ENCODE data around the gene MCF2L2.
"Not testable (repeated sequence)": the region's sequence is repeated elsewhere in the genome, so short reads cannot be mapped to it uniquely, and the experiment has no call there.

MCF2L2 gene

GRCh38 chr3:183180784-183181295 lies 247.6 kb downstream of the MCF2L2 start:
- Histone ChIP-seq H3K4me1 (ENCODE audit: insufficient read depth, insufficient read length) (peaks cover 16% of the 10 kb centered on the region), H3K9ac (ENCODE audit: insufficient read length, low read depth) (no peak overlapping the region), H3K4me3 (ENCODE audit: insufficient read length, low read depth) (no peak overlapping the region), H3K36me3 (ENCODE audit: insufficient read depth, insufficient read length, low read length) (no peaks in the 10 kb centered on the region), H3K9me3 (ENCODE audit: insufficient read depth, low read length) (no peaks in the 10 kb centered on the region), H3K27me3 (ENCODE audit: insufficient read depth, insufficient read length) (peaks cover 26% of the 10 kb centered on the region)
- no peak for DNase-seq (ENCODE audit: low read depth, low spot score)
- no peak for TF ChIP-seq YY1 (IDR thresholded peaks at IDR 0.05; ENCODE audit: insufficient read depth, insufficient read length)
- no peak for TF ChIP-seq SUZ12 (IDR thresholded peaks at IDR 0.05; ENCODE audit: extremely low read depth, insufficient read depth, insufficient read length)
- no peak for TF ChIP-seq ZNF274 (IDR thresholded peaks at IDR 0.05; ENCODE audit: low read depth, low read length)

- TF ChIP-seq ZNF274 (IDR thresholded peaks at IDR 0.05; ENCODE audit: low read depth, low read length), result no peak
- TF ChIP-seq YY1 (IDR thresholded peaks at IDR 0.05; ENCODE audit: insufficient read depth, insufficient read length), result no peak
- TF ChIP-seq SUZ12 (IDR thresholded peaks at IDR 0.05; ENCODE audit: extremely low read depth, insufficient read depth, insufficient read length), result no peak
- Histone ChIP-seq H3K36me3 (ENCODE audit: insufficient read depth, insufficient read length, low read length) (no peaks in the 10 kb centered on the region), H3K4me3 (ENCODE audit: insufficient read length, low read depth) (no peak overlapping the region), H3K4me1 (ENCODE audit: insufficient read depth, insufficient read length) (peaks cover 16% of the 10 kb centered on the region), H3K9me3 (ENCODE audit: insufficient read depth, low read length) (no peaks in the 10 kb centered on the region), H3K9ac (ENCODE audit: insufficient read length, low read depth) (no peak overlapping the region), H3K27me3 (ENCODE audit: insufficient read depth, insufficient read length) (peaks cover 26% of the 10 kb centered on the region)
- no peak for DNase-seq (ENCODE audit: low read depth, low spot score)
These were observed 248.2 kb downstream of the MCF2L2 start for GRCh38 chr3:183180110-183180783.

GRCh38 chr3:183179550-183179908 lies 248.9 kb downstream of the MCF2L2 start:
- peak overlapping the region; percentile 64 for H3K4me3 ChIP-seq (ENCODE audit: insufficient read length, low read depth)
- not testable (repeated sequence) for H3K36me3 ChIP-seq (ENCODE audit: insufficient read depth, insufficient read length, low read length); H3K9me3 ChIP-seq (ENCODE audit: insufficient read depth, low read length); DNase-seq (ENCODE audit: low read depth, low spot score)
- H3K9ac ChIP-seq (ENCODE audit: insufficient read length, low read depth), result peak overlapping the region; percentile 74
- H3K4me1 ChIP-seq (ENCODE audit: insufficient read depth, insufficient read length), result peaks cover 16% of the 10 kb centered on the region
- peaks cover 26% of the 10 kb centered on the region for H3K27me3 ChIP-seq (ENCODE audit: insufficient read depth, insufficient read length)

- peak overlapping the region; percentile 64 for H3K4me3 ChIP-seq (ENCODE audit: insufficient read length, low read depth)
These were observed 249.4 kb downstream of the MCF2L2 start for GRCh38 chr3:183178833-183179549.

GRCh38 chr3:183178512-183178832 lies 249.9 kb downstream of the MCF2L2 start:
- peak overlapping the region; percentile 74 for H3K9ac ChIP-seq (ENCODE audit: insufficient read length, low read depth)
- DNase-seq (ENCODE audit: low read depth, low spot score), result no peak
- no peaks in the 10 kb centered on the region for H3K9me3 ChIP-seq (ENCODE audit: insufficient read depth, low read length)
- H3K4me3 ChIP-seq (ENCODE audit: insufficient read length, low read depth), result peak overlapping the region; percentile 64
- no peaks in the 10 kb centered on the region for H3K36me3 ChIP-seq (ENCODE audit: insufficient read depth, insufficient read length, low read length)
- TF ChIP-seq SUZ12 (IDR thresholded peaks at IDR 0.05; ENCODE audit: extremely low read depth, insufficient read depth, insufficient read length) (no peak), ZNF274 (IDR thresholded peaks at IDR 0.05; ENCODE audit: low read depth, low read length) (no peak), YY1 (IDR thresholded peaks at IDR 0.05; ENCODE audit: insufficient read depth, insufficient read length) (no peak)
- H3K4me1 ChIP-seq (ENCODE audit: insufficient read depth, insufficient read length), result peaks cover 16% of the 10 kb centered on the region
- H3K27me3 ChIP-seq (ENCODE audit: insufficient read depth, insufficient read length), result peaks cover 26% of the 10 kb centered on the region

More at GRCh38 chr3:183178833-183179549, 249.4 kb downstream of the MCF2L2 start:
- Histone ChIP-seq H3K36me3 (ENCODE audit: insufficient read depth, insufficient read length, low read length) (no peaks in the 10 kb centered on the region), H3K9me3 (ENCODE audit: insufficient read depth, low read length) (no peaks in the 10 kb centered on the region), H3K9ac (ENCODE audit: insufficient read length, low read depth) (peak overlapping the region; percentile 74), H3K4me1 (ENCODE audit: insufficient read depth, insufficient read length) (peaks cover 16% of the 10 kb centered on the region), H3K27me3 (ENCODE audit: insufficient read depth, insufficient read length) (peaks cover 26% of the 10 kb centered on the region)
- DNase-seq (ENCODE audit: low read depth, low spot score), result no peak
- TF ChIP-seq ZNF274 (IDR thresholded peaks at IDR 0.05; ENCODE audit: low read depth, low read length) (no peak), YY1 (IDR thresholded peaks at IDR 0.05; ENCODE audit: insufficient read depth, insufficient read length) (no peak), SUZ12 (IDR thresholded peaks at IDR 0.05; ENCODE audit: extremely low read depth, insufficient read depth, insufficient read length) (no peak)

GRCh38 chr3:183172051-183172639 lies 256.3 kb downstream of the MCF2L2 start:
- Histone ChIP-seq H3K4me3 (ENCODE audit: insufficient read length, low read depth) (no peak overlapping the region), H3K27me3 (ENCODE audit: insufficient read depth, insufficient read length) (peaks cover 4% of the 10 kb centered on the region), H3K9ac (ENCODE audit: insufficient read length, low read depth) (no peak overlapping the region), H3K4me1 (ENCODE audit: insufficient read depth, insufficient read length) (no peaks in the 10 kb centered on the region), H3K9me3 (ENCODE audit: insufficient read depth, low read length) (no peaks in the 10 kb centered on the region), H3K36me3 (ENCODE audit: insufficient read depth, insufficient read length, low read length) (no peaks in the 10 kb centered on the region)
- no peak for DNase-seq (ENCODE audit: low read depth, low spot score)
- no peak for TF ChIP-seq ZNF274 (IDR thresholded peaks at IDR 0.05; ENCODE audit: low read depth, low read length)

- not testable (repeated sequence) for H3K9me3 ChIP-seq (ENCODE audit: insufficient read depth, low read length); H3K9ac ChIP-seq (ENCODE audit: insufficient read length, low read depth); DNase-seq (ENCODE audit: low read depth, low spot score); H3K4me1 ChIP-seq (ENCODE audit: insufficient read depth, insufficient read length); H3K36me3 ChIP-seq (ENCODE audit: insufficient read depth, insufficient read length, low read length); H3K4me3 ChIP-seq (ENCODE audit: insufficient read length, low read depth)
- H3K27me3 ChIP-seq (ENCODE audit: insufficient read depth, insufficient read length), result peaks cover 13% of the 10 kb centered on the region
These were observed 260.4 kb downstream of the MCF2L2 start for GRCh38 chr3:183167975-183168374.

Measured in NT2/D1 (cell line).